Astrocyte of the cerebellum (primary cell): Measurements from ENCODE around the gene TXNL1.

ENCODE experiments used
- DNase-seq: peaks from one replicate; pipeline ENCODE4 v3.0.0-alpha.2; 2011; ENCODE audit warnings: low read depth
- H3K4me3 ChIP-seq: 2 replicates; pipeline ENCODE4 v1.5.1; 2011; ENCODE audit warnings: mild to moderate bottlenecking, low read depth, low read length, moderate library complexity
- in situ Hi-C: cut with HindIII; loops from 2 replicates; pipeline ENCODE4 v1.10.0; 2017; ENCODE audit warnings: low sequenced_read_pairs
- TF ChIP-seq, protein P1 (sequence below): IDR thresholded peaks from 2 replicates; pipeline ENCODE4 v1.5.1; 2012; ENCODE audit warnings: low read length, low read depth, moderate library complexity, mild to moderate bottlenecking; ENCODE audit errors: missing control alignments

The TXNL1 gene

DNA sequence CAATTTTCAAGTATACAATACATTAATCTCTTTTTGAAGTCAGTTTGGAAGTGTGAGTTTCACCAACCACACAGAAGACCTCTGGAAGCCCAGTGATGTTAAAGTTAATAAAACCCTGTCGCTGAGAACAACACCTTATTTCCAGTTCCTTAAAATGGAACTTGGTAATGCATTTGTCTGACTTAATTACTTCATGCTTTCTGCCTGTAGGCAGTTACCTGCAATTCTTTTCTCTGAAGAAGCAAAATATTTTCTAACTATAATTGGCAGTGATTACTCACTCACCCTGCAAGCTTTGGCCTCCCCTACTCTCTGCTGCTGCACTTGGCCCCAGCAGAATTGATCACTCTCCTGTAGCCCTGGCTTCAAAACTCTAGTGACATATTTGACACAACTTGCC, 81.5 kb downstream of the TXNL1 start:
- TF ChIP-seq, protein P1, sequence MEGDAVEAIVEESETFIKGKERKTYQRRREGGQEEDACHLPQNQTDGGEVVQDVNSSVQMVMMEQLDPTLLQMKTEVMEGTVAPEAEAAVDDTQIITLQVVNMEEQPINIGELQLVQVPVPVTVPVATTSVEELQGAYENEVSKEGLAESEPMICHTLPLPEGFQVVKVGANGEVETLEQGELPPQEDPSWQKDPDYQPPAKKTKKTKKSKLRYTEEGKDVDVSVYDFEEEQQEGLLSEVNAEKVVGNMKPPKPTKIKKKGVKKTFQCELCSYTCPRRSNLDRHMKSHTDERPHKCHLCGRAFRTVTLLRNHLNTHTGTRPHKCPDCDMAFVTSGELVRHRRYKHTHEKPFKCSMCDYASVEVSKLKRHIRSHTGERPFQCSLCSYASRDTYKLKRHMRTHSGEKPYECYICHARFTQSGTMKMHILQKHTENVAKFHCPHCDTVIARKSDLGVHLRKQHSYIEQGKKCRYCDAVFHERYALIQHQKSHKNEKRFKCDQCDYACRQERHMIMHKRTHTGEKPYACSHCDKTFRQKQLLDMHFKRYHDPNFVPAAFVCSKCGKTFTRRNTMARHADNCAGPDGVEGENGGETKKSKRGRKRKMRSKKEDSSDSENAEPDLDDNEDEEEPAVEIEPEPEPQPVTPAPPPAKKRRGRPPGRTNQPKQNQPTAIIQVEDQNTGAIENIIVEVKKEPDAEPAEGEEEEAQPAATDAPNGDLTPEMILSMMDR = no peak
- no peak for DNase-seq
- no peak overlapping the region for H3K4me3 ChIP-seq
- in situ Hi-C loops = no loop called here

DNA sequence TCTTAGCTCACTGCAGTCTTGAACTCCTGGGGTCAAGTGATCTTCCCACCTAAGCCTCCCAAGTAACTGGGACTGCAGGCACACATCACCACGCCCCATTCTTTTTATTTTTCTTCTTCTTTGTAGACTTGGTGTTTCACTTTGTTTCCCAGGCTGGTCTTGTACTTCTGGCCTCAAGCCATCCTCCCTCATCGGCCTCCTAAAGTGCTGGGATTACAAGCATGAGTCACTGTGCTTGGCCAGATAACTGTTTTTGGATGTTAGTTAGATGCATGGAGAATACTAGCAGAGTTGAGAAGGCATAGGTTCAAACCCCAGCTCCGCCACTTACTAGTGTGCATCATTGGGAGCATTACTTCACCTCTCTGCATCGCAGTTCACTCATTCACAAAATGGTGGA, 88.3 kb downstream of the TXNL1 start:
- in situ Hi-C loops = no loop called here
- H3K4me3 ChIP-seq = no peak overlapping the region
- TF ChIP-seq, protein P1 = no peak
- DNase-seq = no peak
